Activated T-cell treated with anti-CD3 and anti-CD28 coated beads for 48 hours (primary cell): ENCODE data around the gene ZNF714.
A peak's percentile ranks its signal among the peaks of the same experiment; 100 is the strongest.
"Not testable (repeated sequence)": the region's sequence is repeated elsewhere in the genome, so short reads cannot be mapped to it uniquely, and the experiment has no call there.

ENCODE experiments used
- DNase-seq: peaks from one replicate; pipeline ENCODE4 v3.0.0-alpha.2; 2020; ENCODE audit warnings: low read depth

ZNF714 gene

DNA sequence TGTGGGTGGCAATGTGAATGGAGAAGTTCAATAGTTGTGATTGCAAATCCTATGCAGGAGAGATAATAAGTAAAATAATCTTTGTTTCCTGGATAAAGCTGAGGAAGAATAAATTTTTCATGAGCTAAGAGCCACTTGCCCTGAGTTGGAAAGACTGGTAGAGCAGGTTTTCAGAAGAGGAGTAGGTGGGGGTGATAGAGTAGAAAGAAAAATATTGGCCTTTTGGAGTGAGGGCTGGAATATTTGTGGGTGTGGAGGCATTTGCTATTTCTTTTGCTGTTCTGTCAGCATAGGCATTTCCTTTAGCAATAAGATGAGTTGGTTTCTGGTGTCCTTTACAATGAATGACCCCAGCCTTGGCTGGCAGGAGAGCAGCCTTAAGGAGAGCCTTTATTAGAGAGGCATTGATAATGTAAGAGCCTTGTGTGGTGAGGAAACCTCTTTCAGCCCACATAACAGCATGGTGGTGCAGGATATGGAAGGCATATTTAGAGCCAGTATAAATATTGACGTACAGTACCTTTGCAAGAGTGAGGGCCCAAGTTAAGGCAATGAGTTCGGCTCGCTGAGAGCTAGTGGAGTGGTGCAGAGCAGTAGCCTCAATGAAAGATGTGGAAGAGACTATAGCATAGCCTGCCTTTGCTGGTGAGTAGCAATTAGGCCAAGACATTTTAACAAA lies 48.2 kb downstream of the ZNF714 start:
- DNase-seq: no peak

DNA sequence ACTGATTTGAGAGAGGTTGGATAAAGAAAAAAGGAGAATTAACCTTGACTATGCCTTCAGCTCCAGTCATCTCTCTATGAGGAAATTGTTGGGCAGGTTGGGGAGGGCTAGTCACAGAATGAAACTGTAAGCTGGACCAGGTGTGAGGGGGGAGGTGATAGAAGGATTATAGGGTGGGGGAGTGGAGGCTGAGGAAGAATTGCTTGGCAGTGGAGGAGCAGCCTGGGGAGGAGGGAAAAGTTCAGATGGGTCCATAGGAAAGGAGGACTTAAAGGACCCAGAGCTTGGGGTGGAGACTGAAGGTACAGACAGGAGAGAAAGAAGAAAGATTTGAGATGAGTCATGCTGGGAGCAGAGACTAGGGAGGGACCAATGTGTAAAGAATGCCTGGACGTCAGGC lies 51.6 kb downstream of the ZNF714 start:
- no peak for DNase-seq

DNA sequence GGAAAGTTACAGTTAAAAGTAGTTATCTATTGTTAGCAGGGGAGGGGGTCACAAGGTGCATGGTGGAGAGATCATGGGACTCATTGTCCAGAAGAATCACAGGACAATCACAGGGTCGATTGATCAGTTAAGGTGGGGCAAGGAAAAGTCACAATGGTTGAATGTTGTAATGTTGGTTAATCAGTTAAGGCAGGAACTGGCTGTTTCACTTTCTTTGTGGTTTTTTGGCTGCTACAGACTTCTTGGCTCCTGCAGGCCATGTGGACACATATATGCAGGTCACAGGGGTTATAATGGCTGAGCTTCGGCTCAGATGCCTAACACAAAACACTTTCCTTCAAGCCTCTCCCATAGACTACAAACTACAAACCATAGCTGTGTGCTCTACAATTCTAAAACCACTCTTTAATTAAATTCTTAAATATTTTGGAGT lies 52.9 kb downstream of the ZNF714 start:
- DNase-seq: no peak

DNA sequence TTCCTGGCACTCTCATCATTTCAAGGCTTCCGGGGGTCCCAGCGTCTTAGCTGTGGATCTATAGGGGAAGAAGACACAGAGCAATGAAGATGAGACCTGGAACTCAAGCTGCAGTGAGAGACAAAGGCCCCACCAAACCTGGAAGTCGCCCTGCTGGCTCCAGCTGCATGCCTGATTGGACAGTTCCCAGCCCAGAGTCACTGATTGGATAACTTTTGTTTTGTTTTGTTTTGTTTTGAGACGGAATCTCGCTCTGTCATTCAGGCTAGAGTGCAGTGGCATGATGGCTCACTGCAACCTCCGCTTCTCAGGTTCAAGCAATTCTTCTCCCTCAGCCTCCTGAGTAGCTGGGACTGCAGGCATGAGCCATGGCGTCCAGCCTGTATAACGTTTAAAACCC lies 53.4 kb downstream of the ZNF714 start:
- DNase-seq: no peak

DNA sequence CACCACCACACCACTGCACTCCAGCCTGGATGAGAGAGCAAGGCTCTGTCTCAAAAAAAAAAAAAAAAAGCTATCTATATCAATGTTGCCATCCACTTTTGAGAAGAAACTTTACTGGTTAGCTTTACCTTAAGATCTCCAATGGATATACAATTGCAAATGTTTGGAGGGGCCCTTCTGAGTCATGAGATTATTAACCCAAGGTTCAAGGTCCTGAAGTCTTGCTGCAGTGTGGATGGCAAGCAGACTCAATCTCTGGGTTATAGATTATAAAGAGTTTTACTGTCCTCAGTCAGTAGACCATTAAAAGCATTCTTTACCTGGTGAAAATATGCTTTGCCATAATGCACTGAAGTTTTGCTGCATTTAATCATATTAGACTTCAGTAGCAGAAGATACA lies 56.1 kb downstream of the ZNF714 start:
- no peak for DNase-seq

DNA sequence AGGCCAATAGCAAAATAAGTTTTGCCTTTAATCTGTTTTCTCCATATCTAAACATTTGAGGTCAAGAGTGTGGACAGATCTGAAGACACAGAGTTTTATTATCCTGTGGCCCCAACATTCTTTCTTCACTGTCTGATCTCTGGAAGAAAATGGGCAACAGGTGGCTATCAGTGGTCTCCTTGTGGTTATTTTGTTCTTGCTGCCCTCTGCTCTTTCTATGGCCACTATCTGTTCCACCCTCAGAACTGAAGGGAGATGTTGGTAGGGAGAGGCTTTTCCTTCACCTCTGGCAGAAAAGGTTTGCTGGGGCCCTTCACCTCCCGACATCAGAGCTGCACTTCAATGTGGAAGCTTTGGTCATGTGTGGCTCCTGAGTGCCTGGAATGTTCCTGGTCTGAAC lies 59.0 kb downstream of the ZNF714 start:
- DNase-seq: not testable (repeated sequence)

DNA sequence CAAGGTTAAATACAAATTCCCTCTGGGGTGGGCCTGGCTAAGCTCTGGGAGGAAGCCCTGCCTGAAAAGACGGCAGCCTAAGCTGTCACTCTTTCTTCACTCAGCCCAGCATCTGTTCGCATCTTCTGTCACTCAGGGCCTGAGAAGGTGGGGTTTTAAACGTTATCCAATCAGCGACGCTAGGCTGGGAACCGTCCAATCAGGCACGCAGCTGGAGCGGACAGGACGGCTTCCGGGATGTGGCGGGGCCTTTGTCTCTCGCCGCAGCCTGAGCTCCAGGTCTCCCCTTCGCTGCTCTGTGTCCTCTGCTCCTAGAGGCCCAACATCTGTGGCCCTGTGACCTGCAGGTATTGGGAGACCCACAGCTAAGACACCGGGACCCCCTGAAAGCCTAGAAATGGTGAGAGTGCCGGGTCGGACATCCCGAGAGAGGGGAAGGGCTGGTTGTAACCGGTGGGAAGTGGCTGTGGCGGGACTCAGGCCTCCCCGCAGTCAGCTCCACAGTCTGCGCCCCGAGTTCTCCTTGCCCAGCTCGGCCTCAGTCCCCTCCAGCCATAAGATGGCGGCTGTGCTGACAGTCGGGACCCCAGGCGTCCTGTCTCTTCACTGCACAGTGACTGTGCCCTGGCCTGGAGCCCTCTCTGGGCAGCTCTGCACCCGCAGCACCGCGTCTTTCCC lies 59.9 kb downstream of the ZNF714 start, which contains the start of gene ZNF431:
TSS of gene ZNF431 (plus strand) at position 254 of the 678 bp plus-strand sequence. CDS start at position 398, 144 bp downstream.
- DNase-seq: peak; percentile 83

DNA sequence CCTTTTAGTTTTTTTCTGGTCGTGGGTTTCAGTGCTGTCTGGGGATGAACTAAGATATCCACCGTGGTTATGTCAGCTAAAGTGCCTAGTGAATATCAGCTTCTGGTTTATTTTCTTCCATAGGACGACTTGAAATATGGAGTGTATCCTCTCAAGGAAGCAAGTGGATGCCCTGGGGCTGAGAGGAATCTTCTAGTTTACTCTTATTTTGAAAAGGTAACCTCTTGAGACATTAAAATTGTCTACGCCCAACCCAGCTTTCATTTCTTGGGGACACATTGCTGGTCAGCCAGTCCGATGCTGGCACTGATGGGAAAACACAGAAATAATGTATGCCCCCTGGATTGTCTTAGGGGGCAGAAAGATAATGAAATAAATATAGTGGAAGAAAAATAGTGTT lies 61.4 kb downstream of the ZNF714 start:
- no peak for DNase-seq

DNA sequence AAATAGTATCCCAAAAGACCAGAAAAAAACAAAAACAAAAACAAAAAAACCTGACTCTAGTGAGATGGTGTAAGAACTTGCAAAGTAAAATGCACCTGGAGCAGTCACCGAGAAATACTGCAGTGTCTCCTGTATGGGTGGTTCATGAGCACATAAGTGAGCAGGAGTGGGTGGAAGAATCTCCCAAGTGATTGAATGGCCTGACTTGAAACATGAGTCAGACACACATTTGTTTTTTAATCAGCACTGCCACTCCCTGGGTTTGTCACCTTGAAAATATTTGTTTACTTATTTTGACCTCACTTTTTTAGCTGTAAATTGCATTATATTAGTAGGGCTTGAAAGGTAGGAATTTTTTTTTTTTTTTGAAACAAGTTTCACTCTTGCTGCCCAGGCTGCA lies 61.9 kb downstream of the ZNF714 start:
- DNase-seq: no peak

DNA sequence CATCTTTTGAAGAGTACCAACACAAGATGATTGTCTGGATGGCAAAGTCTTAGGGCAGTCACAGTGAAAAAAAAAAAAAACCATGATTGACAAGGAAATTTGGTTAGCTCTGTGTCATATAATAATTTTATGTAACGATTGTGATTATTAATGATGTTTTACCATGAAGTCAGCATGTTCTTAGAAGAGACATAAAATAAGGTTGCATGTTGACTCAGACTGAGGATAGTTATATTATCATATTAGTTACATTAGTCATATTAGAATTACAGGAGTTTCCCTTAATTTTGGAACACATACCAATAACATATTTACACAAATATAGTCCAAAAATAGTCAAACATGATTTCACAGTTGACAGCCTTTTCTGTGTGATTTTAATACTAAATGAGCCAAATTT lies 65.5 kb downstream of the ZNF714 start:
- DNase-seq: no peak

DNA sequence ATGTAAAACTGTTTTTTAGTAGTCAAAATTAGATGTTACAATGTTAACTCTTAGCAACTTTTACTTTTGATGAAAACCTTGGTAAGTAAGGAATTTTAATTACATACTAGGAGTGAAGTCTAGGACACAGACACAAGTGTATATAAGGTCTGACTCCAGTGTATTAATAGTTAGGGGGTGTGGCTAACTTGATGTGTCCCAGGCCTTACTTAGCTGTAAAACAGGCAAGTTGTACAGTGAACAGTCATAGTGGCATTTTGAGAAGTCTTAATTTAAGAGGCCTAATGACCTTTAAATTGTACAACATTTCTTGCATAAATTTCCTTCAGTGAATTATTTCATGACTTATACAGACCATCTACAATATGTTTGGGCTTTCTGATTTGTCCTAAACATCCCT lies 66.7 kb downstream of the ZNF714 start:
- no peak for DNase-seq

DNA sequence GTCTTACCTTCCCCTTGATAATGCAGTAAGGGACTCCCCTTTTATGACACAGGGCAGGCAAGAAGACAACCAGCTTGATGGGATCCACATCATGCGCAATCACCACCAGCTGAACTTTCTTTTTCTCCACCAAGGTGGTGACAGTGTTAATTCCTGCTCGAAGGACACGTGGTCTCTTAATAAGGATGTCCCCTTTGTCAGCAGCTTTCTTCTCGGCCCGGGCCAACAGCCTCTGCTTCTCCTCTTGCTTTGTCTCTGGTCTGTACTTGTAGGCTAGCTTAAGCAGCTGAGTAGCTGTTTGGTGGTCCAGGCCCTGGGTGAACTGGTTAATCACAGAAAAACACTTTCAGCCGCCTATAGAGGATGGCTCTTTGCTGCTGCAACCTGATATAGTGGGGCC lies 67.9 kb downstream of the ZNF714 start:
- no peak for DNase-seq

DNA sequence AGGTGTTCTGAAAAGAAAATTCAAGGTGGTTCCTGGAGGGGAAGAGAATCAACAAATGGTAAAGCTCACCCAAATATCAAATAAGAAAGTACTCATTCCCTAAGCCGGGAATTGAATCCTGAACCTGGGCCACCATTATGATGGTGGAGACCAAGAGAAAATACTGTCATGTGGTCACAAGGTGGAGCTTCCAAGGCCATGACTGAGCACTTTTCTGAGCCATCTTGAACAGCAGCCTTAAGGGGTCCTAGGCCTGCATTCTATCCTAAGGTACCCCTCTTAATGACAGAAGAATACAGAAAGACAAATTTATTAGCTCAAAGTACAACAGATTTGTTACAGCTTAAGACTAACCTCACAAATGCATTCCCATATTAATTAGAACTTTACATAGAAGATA lies 69.5 kb downstream of the ZNF714 start:
- no peak for DNase-seq

DNA sequence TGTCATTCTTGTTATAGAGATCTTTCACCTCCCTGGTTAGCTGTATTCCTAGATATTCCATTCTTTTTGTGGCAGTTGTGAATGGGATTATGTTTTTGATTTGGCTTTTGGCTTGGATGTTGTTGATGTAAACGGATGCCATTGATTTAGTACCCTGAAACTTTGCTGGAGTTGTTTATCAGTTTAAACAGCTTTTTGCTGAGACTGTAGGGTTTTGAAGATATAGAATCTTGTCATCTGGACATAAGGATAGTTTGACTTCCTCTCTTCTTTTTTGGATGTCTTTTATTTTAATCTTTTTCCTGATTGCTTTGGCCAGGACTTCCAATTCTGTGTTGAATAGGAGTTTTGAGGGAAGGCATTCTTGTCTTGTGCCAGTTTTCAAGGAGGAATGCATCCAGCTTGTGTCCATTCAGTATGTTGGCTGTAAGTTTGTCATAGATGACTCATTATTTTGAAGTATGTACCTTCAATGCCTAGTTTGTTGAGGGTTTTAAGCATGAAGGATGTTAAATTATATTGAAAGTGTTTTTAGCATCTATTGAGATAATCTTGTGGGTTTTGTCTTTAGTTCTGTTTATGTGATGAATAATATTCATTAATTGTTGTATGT lies 76.6 kb downstream of the ZNF714 start:
- no peak for DNase-seq

DNA sequence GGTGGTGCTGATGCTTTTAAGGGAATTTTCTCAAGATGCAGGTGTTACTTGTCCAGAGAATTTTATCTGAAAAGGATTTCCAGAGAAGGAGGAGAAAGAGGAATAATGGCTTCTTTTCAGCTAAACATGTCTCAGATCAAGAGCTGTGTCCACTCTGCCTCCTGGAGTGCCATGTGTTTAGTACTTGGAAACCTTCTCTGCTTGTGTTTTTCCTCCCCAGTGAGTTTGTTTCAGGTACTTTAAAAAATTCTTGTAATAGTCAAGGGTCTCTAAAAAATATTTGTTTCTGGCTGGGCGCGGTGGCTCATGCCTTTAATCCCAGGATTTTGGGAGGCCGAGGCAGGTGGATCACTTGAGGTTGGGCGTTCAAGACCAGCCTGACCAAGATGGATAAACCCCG lies 82.5 kb downstream of the ZNF714 start:
- no peak for DNase-seq

DNA sequence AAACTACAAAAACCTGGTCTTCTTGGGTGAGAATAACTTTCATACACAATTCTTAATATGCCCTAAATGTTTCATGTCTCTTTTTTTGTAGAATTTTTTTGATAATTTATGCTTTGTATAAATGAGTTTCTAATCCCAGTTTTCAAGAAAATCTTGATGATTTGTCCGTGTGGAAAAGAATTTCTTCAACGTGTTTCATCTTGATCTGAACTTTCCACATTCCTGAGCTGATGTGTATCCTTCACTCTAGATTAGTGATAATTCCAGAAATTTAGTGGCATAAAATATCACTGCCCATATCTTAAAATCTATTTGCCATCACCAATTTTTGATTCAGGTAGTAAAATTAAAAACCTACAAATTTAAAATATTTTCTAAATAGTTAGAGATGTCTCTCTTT lies 84.4 kb downstream of the ZNF714 start:
- DNase-seq: no peak
